Measurements from ENCODE around the gene GET4.
"Not testable (repeated sequence)": the region's sequence is repeated elsewhere in the genome, so short reads cannot be mapped to it uniquely, and the experiment has no call there.

The GET4 gene

GRCh38 chr7:917255-918117 is 41.1 kb downstream of the GET4 start:
- no peak for DNase-seq

GRCh38 chr7:918118-918425 is 41.7 kb downstream of the GET4 start:
- no peak for DNase-seq

GRCh38 chr7:918441-919113 is 42.2 kb downstream of the GET4 start:
- DNase-seq = no peak

GRCh38 chr7:919114-919442 is 42.7 kb downstream of the GET4 start:
- DNase-seq = no peak

GRCh38 chr7:919924-920341 is 43.6 kb downstream of the GET4 start:
- DNase-seq = no peak

GRCh38 chr7:920351-921070 is 44.2 kb downstream of the GET4 start:
- peak; percentile 48 for DNase-seq

- DNase-seq = no peak
Observed at GRCh38 chr7:921071-921461, 44.7 kb downstream of the GET4 start.

GRCh38 chr7:921581-922333 is 45.4 kb downstream of the GET4 start:
- no peak for DNase-seq

GRCh38 chr7:922334-923107 is 46.2 kb downstream of the GET4 start:
- DNase-seq = peak; percentile 36

- DNase-seq = peak; percentile 94
Observed at GRCh38 chr7:923108-924041, 47.0 kb downstream of the GET4 start.

GRCh38 chr7:924042-924441 is 47.7 kb downstream of the GET4 start:
- not testable (repeated sequence) for DNase-seq

- peak; percentile 80 for DNase-seq
Observed at GRCh38 chr7:924541-925231, 48.3 kb downstream of the GET4 start.

- DNase-seq = no peak
Observed at GRCh38 chr7:925601-926000, 49.2 kb downstream of the GET4 start.

- no peak for DNase-seq
Observed at GRCh38 chr7:926061-927030, 50.0 kb downstream of the GET4 start.

- DNase-seq = no peak
Observed at GRCh38 chr7:927031-927671, 50.8 kb downstream of the GET4 start.

- DNase-seq = no peak
Observed at GRCh38 chr7:929311-929711, 53.0 kb downstream of the GET4 start.

- DNase-seq = no peak
Observed at GRCh38 chr7:930975-931758, 54.8 kb downstream of the GET4 start.

All from stimulated activated CD4-positive, alpha-beta T cell treated with anti-CD3 and anti-CD28 coated beads, Interleukin-4, amount 100 ng/mL, for 24 hours (primary cell).